ENCODE measurements around the gene CCL5. TPM values are rescaled to one million over a fixed set of nuclear protein-coding genes. Genes with fewer than 3 reads are reported as not detected.
"Not testable (repeated sequence)": the region's sequence is repeated elsewhere in the genome, so short reads cannot be mapped to it uniquely, and the experiment has no call there.

Gene CCL5
- polyA plus RNA-seq, 1 donor = 8.3 TPM

GRCh38 chr17:35898283-35899070 lies 18.3 kb upstream of the CCL5 start:
- peaks cover 2% of the 10 kb centered on the region for H3K4me1 ChIP-seq (ENCODE audit: control insufficient read depth, insufficient read depth, low read length)
- no peaks in the 10 kb centered on the region for H3K36me3 ChIP-seq (ENCODE audit: control insufficient read depth, insufficient read depth, low read length)
- no peak overlapping the region for H3K27ac ChIP-seq (ENCODE audit: low read length)
- H3K4me3 ChIP-seq (ENCODE audit: low read length) = no peak overlapping the region
- no peaks in the 10 kb centered on the region for H3K9me3 ChIP-seq (ENCODE audit: control insufficient read depth, low read depth, low read length)
- no peaks in the 10 kb centered on the region for H3K27me3 ChIP-seq (ENCODE audit: control insufficient read depth, insufficient read depth, low read length)
- WGBS (ENCODE audit: insufficient coverage, low lambda C conversion rate) = no CpG with 5 or more reads among the region's 6 CpGs
- DNase-seq = no peak

GRCh38 chr17:35897772-35898171 lies 17.6 kb upstream of the CCL5 start:
- H3K9me3 ChIP-seq (ENCODE audit: control insufficient read depth, low read depth, low read length); H3K27me3 ChIP-seq (ENCODE audit: control insufficient read depth, insufficient read depth, low read length); H3K27ac ChIP-seq (ENCODE audit: low read length); H3K4me3 ChIP-seq (ENCODE audit: low read length); DNase-seq; H3K36me3 ChIP-seq (ENCODE audit: control insufficient read depth, insufficient read depth, low read length); H3K4me1 ChIP-seq (ENCODE audit: control insufficient read depth, insufficient read depth, low read length): not testable (repeated sequence)
- WGBS (ENCODE audit: insufficient coverage, low lambda C conversion rate) = 100% methylated on average over 2 of the region's 7 CpGs

- no peak for DNase-seq
- no peaks in the 10 kb centered on the region for H3K27me3 ChIP-seq (ENCODE audit: control insufficient read depth, insufficient read depth, low read length)
- H3K4me1 ChIP-seq (ENCODE audit: control insufficient read depth, insufficient read depth, low read length) = no peaks in the 10 kb centered on the region
- H3K9me3 ChIP-seq (ENCODE audit: control insufficient read depth, low read depth, low read length) = no peaks in the 10 kb centered on the region
- H3K27ac ChIP-seq (ENCODE audit: low read length) = no peak overlapping the region
- 97% methylated on average over 4 of the region's 14 CpGs for WGBS (ENCODE audit: insufficient coverage, low lambda C conversion rate)
- no peaks in the 10 kb centered on the region for H3K36me3 ChIP-seq (ENCODE audit: control insufficient read depth, insufficient read depth, low read length)
- H3K4me3 ChIP-seq (ENCODE audit: low read length) = no peak overlapping the region
Observed at GRCh38 chr17:35895636-35896587, 15.8 kb upstream of the CCL5 start.

GRCh38 chr17:35894206-35894605 lies 14.0 kb upstream of the CCL5 start:
- Histone ChIP-seq H3K27ac (ENCODE audit: low read length) (no peak overlapping the region), H3K4me1 (ENCODE audit: control insufficient read depth, insufficient read depth, low read length) (peaks cover 3% of the 10 kb centered on the region), H3K36me3 (ENCODE audit: control insufficient read depth, insufficient read depth, low read length) (no peaks in the 10 kb centered on the region), H3K4me3 (ENCODE audit: low read length) (no peak overlapping the region), H3K27me3 (ENCODE audit: control insufficient read depth, insufficient read depth, low read length) (no peaks in the 10 kb centered on the region), H3K9me3 (ENCODE audit: control insufficient read depth, low read depth, low read length) (no peaks in the 10 kb centered on the region)
- WGBS (ENCODE audit: insufficient coverage, low lambda C conversion rate) = no CpG with 5 or more reads among the region's 7 CpGs
- DNase-seq = no peak

GRCh38 chr17:35893751-35894150 lies 13.6 kb upstream of the CCL5 start:
- DNase-seq = no peak
- Histone ChIP-seq H3K27ac (ENCODE audit: low read length) (no peak overlapping the region), H3K4me3 (ENCODE audit: low read length) (no peak overlapping the region), H3K9me3 (ENCODE audit: control insufficient read depth, low read depth, low read length) (no peaks in the 10 kb centered on the region), H3K36me3 (ENCODE audit: control insufficient read depth, insufficient read depth, low read length) (no peaks in the 10 kb centered on the region), H3K4me1 (ENCODE audit: control insufficient read depth, insufficient read depth, low read length) (peaks cover 3% of the 10 kb centered on the region), H3K27me3 (ENCODE audit: control insufficient read depth, insufficient read depth, low read length) (no peaks in the 10 kb centered on the region)
- WGBS (ENCODE audit: insufficient coverage, low lambda C conversion rate) = no CpG with 5 or more reads among the region's 4 CpGs

- H3K4me1 ChIP-seq (ENCODE audit: control insufficient read depth, insufficient read depth, low read length) = peaks cover 3% of the 10 kb centered on the region
- H3K27ac ChIP-seq (ENCODE audit: low read length) = no peak overlapping the region
- H3K36me3 ChIP-seq (ENCODE audit: control insufficient read depth, insufficient read depth, low read length) = no peaks in the 10 kb centered on the region
- H3K9me3 ChIP-seq (ENCODE audit: control insufficient read depth, low read depth, low read length) = no peaks in the 10 kb centered on the region
- H3K4me3 ChIP-seq (ENCODE audit: low read length) = no peak overlapping the region
- H3K27me3 ChIP-seq (ENCODE audit: control insufficient read depth, insufficient read depth, low read length) = no peaks in the 10 kb centered on the region
- no CpG with 5 or more reads among the region's 6 CpGs for WGBS (ENCODE audit: insufficient coverage, low lambda C conversion rate)
- no peak for DNase-seq
Observed at GRCh38 chr17:35892091-35893035, 12.2 kb upstream of the CCL5 start.

- Histone ChIP-seq H3K27me3 (ENCODE audit: control insufficient read depth, insufficient read depth, low read length) (no peaks in the 10 kb centered on the region), H3K27ac (ENCODE audit: low read length) (no peak overlapping the region), H3K36me3 (ENCODE audit: control insufficient read depth, insufficient read depth, low read length) (no peaks in the 10 kb centered on the region), H3K4me3 (ENCODE audit: low read length) (no peak overlapping the region), H3K4me1 (ENCODE audit: control insufficient read depth, insufficient read depth, low read length) (peaks cover 3% of the 10 kb centered on the region), H3K9me3 (ENCODE audit: control insufficient read depth, low read depth, low read length) (no peaks in the 10 kb centered on the region)
- DNase-seq = no peak
- WGBS (ENCODE audit: insufficient coverage, low lambda C conversion rate) = no CpG with 5 or more reads among the region's 4 CpGs
Observed at GRCh38 chr17:35891269-35891668, 11.1 kb upstream of the CCL5 start.

GRCh38 chr17:35890774-35891155 lies 10.6 kb upstream of the CCL5 start:
- H3K27ac ChIP-seq (ENCODE audit: low read length) = no peak overlapping the region
- WGBS (ENCODE audit: insufficient coverage, low lambda C conversion rate) = no CpG with 5 or more reads among the region's 4 CpGs
- no peaks in the 10 kb centered on the region for H3K36me3 ChIP-seq (ENCODE audit: control insufficient read depth, insufficient read depth, low read length)
- H3K4me3 ChIP-seq (ENCODE audit: low read length) = no peak overlapping the region
- H3K27me3 ChIP-seq (ENCODE audit: control insufficient read depth, insufficient read depth, low read length) = no peaks in the 10 kb centered on the region
- DNase-seq = peak in 1 of 2 donors; percentile 27
- H3K4me1 ChIP-seq (ENCODE audit: control insufficient read depth, insufficient read depth, low read length) = peaks cover 3% of the 10 kb centered on the region
- no peaks in the 10 kb centered on the region for H3K9me3 ChIP-seq (ENCODE audit: control insufficient read depth, low read depth, low read length)

- no peak overlapping the region for H3K27ac ChIP-seq (ENCODE audit: low read length)
- H3K36me3 ChIP-seq (ENCODE audit: control insufficient read depth, insufficient read depth, low read length) = no peaks in the 10 kb centered on the region
- no peaks in the 10 kb centered on the region for H3K27me3 ChIP-seq (ENCODE audit: control insufficient read depth, insufficient read depth, low read length)
- WGBS (ENCODE audit: insufficient coverage, low lambda C conversion rate) = no CpG with 5 or more reads among the region's 2 CpGs
- no peak overlapping the region for H3K4me3 ChIP-seq (ENCODE audit: low read length)
- H3K4me1 ChIP-seq (ENCODE audit: control insufficient read depth, insufficient read depth, low read length) = peaks cover 3% of the 10 kb centered on the region
- H3K9me3 ChIP-seq (ENCODE audit: control insufficient read depth, low read depth, low read length) = no peaks in the 10 kb centered on the region
- DNase-seq = peak in 1 of 2 donors; percentile 37
Observed at GRCh38 chr17:35889818-35890773, 9.9 kb upstream of the CCL5 start.

All from large intestine (tissue), 3 donors.